Activated CD8-positive, alpha-beta T cell treated with anti-CD3 and anti-CD28 coated beads for 36 hours (primary cell): Measurements from ENCODE around the gene CCDC32. TPM values are rescaled to one million over a fixed set of nuclear protein-coding genes. Genes with fewer than 3 reads are reported as not detected.

Experiments
- ATAC-seq: fragments of 200-7000 bp; cut with Tn5 transposase; one replicate; pipeline ENCODE4 v1.10.0; 2021; ENCODE audit warnings: mild to moderate bottlenecking, moderate library complexity
- CTCF ChIA-PET: fragments of 350-600 bp; sonication (Branson Sonifier 250); formaldehyde crosslinking; loops from one replicate; lab custom pipeline; 2021; ENCODE audit warnings: antibody characterized with exemption; lab: Charles Lee
- POLR2A ChIA-PET: fragments of 350-600 bp; sonication (Branson Sonifier 250); formaldehyde crosslinking; loops from one replicate; lab custom pipeline; 2021; ENCODE audit warnings: antibody characterized with exemption; lab: Charles Lee
- DNase-seq: peaks from one replicate; pipeline ENCODE4 v3.0.0-alpha.2; 2020
- H3K27ac Mint-ChIP-seq: one replicate; pipeline ENCODE4 v1.8.0; 2021; ENCODE audit warnings: mild to moderate bottlenecking, mixed read lengths
- H3K27me3 Mint-ChIP-seq: one replicate; pipeline ENCODE4 v1.8.0; 2021; ENCODE audit warnings: mixed read lengths
- H3K36me3 Mint-ChIP-seq: one replicate; pipeline ENCODE4 v1.8.0; 2021; ENCODE audit warnings: low read depth, mixed read lengths
- H3K4me1 Mint-ChIP-seq: one replicate; pipeline ENCODE4 v1.8.0; 2021; ENCODE audit warnings: low read depth, mixed read lengths
- H3K4me3 Mint-ChIP-seq: one replicate; pipeline ENCODE4 v1.8.0; 2021; ENCODE audit warnings: mild to moderate bottlenecking, moderate library complexity, mixed read lengths
- H3K9me3 Mint-ChIP-seq: one replicate; pipeline ENCODE4 v1.8.0; 2021; ENCODE audit warnings: mixed read lengths
- CTCF ChIP-seq: fragments of 200-600 bp; IDR thresholded peaks from one replicate; pipeline ENCODE4 v1.8.0; 2022; ENCODE audit warnings: antibody characterized with exemption, mild to moderate bottlenecking
- intact Hi-C: fragments of 100-400 bp; cut with micrococcal nuclease; formaldehyde crosslinking; loops from one replicate; pipeline ENCODE4 v1.10.0; 2022
- total RNA-seq, 2 experiments: library from RNA; stranded (reverse); gene quantifications; one replicate each; pipeline ENCODE4 v1.2.3, GENCODE V29; 2021

CCDC32 gene
- total RNA-seq, 2 experiments from 2014 or later, result 21.3 to 22.0 TPM

- H3K27ac Mint-ChIP-seq, result peak overlapping the region; percentile 19
- no peak for ATAC-seq
- intact Hi-C loops, result loop anchor here (10.0 kb wide), 1 partner anchor 50 kb away; no protein-coding TSS in a partner anchor
- H3K4me1 Mint-ChIP-seq, result peaks cover 27% of the 10 kb centered on the region
- ChIA-PET POLR2A (no interaction called here), CTCF (interaction anchor here (1.1 to 1.3 kb wide), 2 partner anchors 8 to 14 kb away, joined by 3 read pairs; no protein-coding TSS in a partner anchor)
- H3K4me3 Mint-ChIP-seq, result no peak overlapping the region
- H3K36me3 Mint-ChIP-seq, result peaks cover 33% of the 10 kb centered on the region
- no peak for DNase-seq
- no peak for TF ChIP-seq CTCF
- no peaks in the 10 kb centered on the region for H3K27me3 Mint-ChIP-seq
- no peaks in the 10 kb centered on the region for H3K9me3 Mint-ChIP-seq
Observed at GRCh38 chr15:40575113-40575512, 10.3 kb upstream of the CCDC32 start.

GRCh38 chr15:40569129-40569953, 4.5 kb upstream of the CCDC32 start, which contains the start of gene RPUSD2:
TSS of gene RPUSD2 (plus strand) at chr15:40569299. CDS start at chr15:40569338, 39 bp downstream.
- no peak for TF ChIP-seq CTCF
- Mint-ChIP-seq H3K9me3 (no peaks in the 10 kb centered on the region), H3K36me3 (peaks cover 24% of the 10 kb centered on the region), H3K4me1 (peaks cover 43% of the 10 kb centered on the region), H3K27ac (peak within 1 kb of the TSS; percentile 98), H3K27me3 (no peaks in the 10 kb centered on the region), H3K4me3 (peak within 1 kb of the TSS; percentile 96)
- intact Hi-C loops, result no loop called here
- ATAC-seq (peak; percentile 68), DNase-seq (peak; percentile 97)
- CTCF ChIA-PET, result interaction anchor here (0.7 to 3.5 kb wide), 14 partner anchors 11 to 662 kb away, joined by 3 to 12 read pairs (median 3); partner anchors contain the start of genes CHP1, KNL1, RAD51 and VPS18
- POLR2A ChIA-PET, result interaction anchor here (0.8 to 1.8 kb wide), 14 partner anchors 11 to 547 kb away, joined by 3 to 8 read pairs (median 3); partner anchors contain the start of genes CHST14, INO80, KNL1 and PLCB2

- CTCF ChIA-PET, result interaction anchor here (1.0 to 3.9 kb wide), 5 partner anchors 8 to 327 kb away, joined by 3 to 21 read pairs (median 3); partner anchors contain the start of gene VPS18
- POLR2A ChIA-PET, result interaction anchor here (0.5 to 1.3 kb wide), 2 partner anchors 128 to 247 kb away, joined by 3 read pairs; no protein-coding TSS in a partner anchor
Observed at GRCh38 chr15:40567111-40567510, 2.3 kb upstream of the CCDC32 start.

GRCh38 chr15:40565333-40566238, 744 bp upstream of the CCDC32 start:
- H3K4me1 Mint-ChIP-seq, result peaks cover 44% of the 10 kb centered on the region
- no peak for ATAC-seq
- no peak for TF ChIP-seq CTCF
- H3K36me3 Mint-ChIP-seq, result peaks cover 1% of the 10 kb centered on the region
- peak; percentile 15 for DNase-seq
- H3K9me3 Mint-ChIP-seq, result no peaks in the 10 kb centered on the region
- ChIA-PET POLR2A (interaction anchor here (1.2 to 1.4 kb wide), 4 partner anchors 23 to 130 kb away, joined by 3 to 5 read pairs (median 3); partner anchors contain the start of gene KNL1), CTCF (interaction anchor here (0.6 to 3.9 kb wide), 11 partner anchors 9 to 329 kb away, joined by 3 to 21 read pairs (median 3); partner anchors contain the start of genes RAD51 and VPS18)
- H3K27ac Mint-ChIP-seq, result peak overlapping the region; percentile 94
- intact Hi-C loops, result no loop called here
- peak overlapping the region; percentile 95 for H3K4me3 Mint-ChIP-seq
- H3K27me3 Mint-ChIP-seq, result no peaks in the 10 kb centered on the region

More at GRCh38 chr15:40567111-40567510, 2.3 kb upstream of the CCDC32 start:
- Mint-ChIP-seq H3K4me1 (peaks cover 48% of the 10 kb centered on the region), H3K36me3 (peaks cover 11% of the 10 kb centered on the region), H3K27ac (no peak overlapping the region), H3K4me3 (peak overlapping the region; percentile 0), H3K9me3 (no peaks in the 10 kb centered on the region), H3K27me3 (no peaks in the 10 kb centered on the region)
- peak; percentile 24 for DNase-seq
- peak; percentile 13 for TF ChIP-seq CTCF
- ATAC-seq, result no peak
- intact Hi-C loops, result no loop called here
